Bone marrow (tissue), 2 donors: ENCODE data around the gene GEMIN4.

Experiments used
- DNase-seq, 2 donors: peaks; one replicate each; lab custom pipeline; 2025; lab: John Stamatoyannopoulos, UW

The GEMIN4 gene

DNA sequence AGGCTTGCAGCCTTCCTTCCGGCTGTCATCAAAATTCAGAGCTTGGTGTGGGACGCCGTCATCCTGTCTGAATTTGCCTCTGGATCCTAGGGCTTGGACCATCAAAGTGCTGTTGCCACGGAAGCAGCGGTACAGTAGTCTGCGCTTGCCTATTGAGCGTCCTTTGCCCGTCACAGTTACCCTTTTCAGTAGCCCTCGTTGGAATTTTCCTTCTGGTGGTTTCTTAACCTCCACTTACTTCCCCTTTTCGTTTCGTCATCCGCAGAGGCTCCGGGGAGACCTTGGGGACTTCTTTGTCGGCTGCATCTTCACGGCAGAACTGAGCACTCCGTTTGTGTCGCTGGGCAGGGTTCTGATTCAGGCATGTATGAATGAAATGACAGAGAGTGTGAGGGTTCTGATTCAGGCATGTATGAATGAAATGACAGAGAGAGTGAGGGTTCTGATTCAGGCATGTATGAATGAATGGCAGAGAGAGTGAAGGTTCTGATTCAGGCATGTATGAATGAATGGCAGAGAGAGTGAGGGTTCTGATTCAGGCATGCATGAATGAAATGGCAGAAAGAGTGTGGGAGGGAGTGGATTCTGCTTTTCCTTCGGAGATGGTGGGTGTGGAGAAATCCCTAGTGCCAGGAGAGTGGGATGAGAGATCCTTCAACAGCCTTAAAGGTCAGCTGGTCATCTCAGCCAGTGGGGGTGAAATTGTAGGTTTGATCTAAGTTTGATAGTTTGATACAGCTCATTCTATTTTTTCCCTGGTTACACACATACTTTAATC is 11.6 kb downstream of the GEMIN4 start:
- DNase-seq: peak; percentile 27 to 86

DNA sequence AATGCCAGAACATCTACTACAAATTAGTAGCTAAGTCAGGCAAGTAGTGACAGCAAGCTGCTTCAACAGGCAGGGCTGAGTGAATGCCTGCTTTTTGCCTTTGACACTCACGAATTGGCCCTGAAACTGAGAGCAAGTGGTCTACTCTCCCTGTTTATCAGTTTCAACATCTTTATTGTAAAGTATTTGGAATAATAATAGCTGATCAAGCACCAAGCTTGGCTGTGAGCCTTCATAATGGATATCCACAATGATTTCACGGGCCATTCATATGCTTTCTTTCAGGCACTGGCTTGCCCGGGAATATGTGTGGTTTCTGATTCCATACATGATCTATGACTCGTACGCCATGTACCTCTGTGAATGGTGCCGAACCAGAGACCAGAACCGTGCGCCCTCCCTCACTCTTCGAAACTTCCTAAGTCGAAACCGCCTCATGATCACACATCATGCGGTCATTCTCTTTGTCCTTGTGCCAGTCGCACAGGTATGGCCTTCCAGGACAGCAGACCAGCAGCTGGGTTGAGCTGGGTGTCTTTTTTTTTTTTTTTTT is 14.4 kb downstream of the GEMIN4 start:
- no peak for DNase-seq

DNA sequence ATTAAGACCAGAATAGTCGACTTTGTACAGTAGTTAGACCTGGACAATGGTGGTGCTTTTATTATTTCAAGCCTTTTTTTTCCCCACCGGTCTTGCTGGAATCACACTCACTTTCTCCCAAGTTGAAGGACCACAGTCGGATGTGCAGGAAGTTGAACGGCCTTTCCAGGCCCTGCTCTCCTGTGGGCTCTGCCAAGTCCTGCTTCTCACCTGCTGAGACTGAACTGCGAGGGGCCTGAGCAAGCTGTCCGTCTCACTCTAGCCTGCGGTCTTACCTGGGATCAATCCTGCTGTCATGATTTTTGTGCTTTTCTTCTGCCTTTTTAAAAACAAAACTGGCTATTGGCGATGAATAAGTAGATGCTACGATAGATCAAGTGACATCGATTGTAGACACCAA is 18.3 kb downstream of the GEMIN4 start:
- no peak for DNase-seq

DNA sequence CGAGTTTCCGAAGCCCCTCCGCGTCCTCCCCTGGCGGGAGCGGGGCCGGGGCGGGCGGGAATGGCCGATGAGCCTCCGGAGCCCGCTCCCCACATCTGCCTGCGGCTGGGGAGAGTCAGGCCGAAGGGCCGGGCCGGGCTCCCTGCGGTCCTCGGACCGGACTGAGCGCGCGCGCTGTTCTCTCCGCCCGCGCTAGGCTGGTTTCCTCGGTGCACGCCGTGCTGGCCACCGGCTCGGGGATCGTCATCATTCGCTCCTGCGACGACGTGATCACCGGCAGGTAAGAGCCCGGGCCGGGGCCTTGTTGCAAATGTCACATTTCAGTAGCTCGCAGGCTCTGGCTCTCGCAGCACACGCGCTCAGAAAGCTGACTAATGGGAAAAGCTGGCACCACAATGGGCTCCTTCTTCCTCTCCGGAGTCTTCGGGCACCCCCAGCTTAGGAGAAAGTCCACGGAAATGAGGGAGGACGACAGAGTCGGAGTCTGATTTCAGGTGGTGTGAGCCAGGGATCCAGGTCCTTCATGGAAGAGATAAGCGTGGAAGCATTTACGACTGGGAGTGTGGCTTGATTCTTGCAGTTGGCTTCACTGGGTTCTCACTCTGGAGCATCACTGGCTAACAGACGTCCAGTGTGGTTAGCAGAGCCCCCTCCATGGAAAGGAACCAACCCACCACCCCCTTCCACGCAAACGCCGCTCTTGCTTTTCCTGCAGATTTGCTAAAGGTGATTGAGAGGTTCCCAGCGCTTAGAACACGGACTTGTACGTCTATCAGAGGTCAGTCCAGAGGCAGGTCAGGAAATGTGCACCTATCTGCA is 19.0 kb downstream of the GEMIN4 start:
- DNase-seq: no peak

DNA sequence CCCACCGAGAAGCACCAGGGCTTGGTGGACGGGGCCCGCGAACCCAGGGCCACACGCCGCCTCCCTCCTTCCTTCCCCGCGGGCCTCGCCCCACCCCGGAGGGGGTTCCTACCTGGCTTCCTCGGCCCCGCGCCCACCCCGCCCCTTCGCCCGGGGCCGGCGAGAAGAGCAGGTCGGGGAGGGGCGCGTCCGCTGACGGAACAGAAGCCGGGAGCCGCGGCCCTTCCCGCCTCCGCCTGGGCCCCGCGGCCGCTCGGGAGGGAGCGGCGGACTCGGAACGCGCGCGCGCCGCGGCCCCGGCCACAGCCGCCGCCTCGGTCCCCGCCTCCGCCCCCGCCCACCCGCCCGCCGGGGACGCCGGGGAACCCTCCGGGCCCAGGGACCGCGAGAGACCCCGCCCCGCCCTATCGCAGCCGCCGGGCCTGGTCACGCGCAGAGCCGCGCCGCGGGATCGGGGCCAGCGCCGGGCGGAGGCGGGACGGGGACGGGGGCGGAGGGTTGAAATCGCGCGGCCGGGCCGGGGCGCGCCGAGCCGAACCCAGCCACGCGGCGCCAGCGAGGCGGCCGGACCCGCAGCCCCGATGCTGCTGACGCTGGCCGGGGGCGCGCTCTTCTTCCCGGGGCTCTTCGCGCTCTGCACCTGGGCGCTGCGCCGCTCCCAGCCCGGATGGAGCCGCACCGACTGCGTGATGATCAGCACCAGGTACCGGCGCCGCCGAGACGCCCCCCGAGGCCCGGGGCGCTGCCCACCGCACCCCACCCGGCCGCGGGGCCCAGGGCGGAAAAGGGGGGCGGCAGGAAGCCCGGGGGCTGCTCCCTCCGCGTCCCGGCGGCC is 19.8 kb downstream of the GEMIN4 start, which contains the start of gene TLCD3A:
Gene TLCD3A, plus strand, starts transcription at position 530 of the 835 bp plus-strand sequence. Its CDS starts 52 bp downstream, at position 582.
- no peak for DNase-seq

DNA sequence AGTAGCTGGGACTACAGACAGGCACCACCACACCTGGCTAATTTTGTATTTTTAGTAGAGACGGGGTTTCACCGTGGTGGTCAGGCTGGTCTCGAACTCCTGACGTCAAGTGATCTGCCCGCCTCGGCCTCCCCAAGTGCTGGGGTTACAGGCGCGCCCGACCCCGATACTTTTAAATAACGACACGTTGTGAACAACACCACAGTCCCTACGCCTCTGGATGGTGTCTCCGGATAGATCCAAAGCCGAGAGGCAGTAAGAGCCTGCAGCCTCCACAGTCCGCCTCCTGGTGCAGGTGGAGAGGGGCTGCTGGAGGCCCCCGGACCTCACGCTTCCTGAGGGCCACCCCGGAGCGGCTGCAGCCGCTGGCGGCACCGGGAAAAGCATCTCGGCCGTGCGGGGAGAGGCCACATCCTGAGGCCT is 20.4 kb downstream of the GEMIN4 start:
- no peak for DNase-seq

DNA sequence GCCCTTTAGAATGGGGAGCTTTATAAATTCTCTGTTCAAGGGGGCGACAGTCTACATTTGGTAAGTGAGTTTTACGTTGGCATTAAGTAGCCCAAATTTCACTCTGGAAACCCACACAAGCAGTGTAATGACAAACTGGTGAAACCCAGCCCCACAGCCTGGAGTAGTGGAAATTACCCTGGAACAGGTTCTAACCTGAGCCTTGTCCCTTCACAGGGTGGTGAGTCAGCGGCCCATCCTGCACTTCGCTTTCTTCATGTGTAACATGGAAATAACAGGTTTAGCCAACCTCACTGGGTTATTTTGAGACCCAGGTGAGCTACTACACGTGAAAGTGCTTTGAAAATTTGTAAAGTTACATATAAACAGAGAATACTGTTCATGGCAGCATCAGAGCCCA is 23.2 kb downstream of the GEMIN4 start:
- no peak for DNase-seq

DNA sequence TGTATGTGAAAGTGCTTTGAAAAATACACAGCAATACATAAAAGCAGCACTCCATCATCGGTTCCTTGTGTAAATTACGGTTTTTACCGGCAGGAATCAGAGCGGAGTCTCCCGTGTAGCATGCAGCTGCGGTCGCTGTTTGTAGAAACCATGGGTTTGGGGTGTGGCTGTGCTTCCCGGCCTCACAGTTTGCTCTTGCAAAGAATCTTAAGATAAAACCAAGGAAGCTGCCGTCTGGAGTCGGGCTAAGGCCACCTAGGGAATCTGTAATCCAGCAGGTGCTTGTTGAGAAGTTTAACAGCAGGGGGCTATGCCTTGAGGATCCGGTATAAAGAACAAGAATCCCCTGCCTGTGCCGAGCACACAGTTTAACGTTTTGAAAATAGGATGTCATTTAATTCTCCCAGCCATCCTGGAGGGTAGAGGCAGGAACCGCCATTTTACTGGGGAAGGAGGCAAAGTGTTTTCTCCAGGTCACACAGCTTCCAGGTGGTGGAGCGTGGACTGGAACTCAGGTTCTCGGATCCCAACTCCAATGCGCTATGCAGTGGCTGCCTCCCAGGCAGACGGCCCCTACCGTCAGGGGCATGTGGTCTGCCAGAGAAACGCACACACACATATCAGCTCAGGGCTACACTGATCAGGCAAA is 25.7 kb downstream of the GEMIN4 start:
- no peak for DNase-seq

DNA sequence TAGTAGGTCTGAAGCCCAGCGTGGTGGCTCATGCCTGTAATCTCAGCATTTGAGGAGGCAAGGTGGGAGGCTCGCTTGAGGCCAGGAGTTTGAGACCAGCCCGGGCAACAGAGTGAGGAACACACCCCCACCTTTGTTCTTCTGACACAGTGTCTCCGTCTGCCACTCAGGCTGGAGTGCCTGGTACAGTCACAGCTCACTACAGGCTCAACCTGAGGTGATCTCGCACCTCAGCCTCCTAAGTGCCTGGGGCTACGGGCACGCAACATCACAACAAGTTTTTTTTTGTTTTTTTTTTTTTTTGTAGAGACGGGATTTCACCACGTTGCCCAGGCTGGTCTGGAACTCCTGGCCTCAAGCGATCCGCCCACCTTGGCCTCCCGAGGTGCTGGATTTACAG is 26.3 kb downstream of the GEMIN4 start:
- DNase-seq: no peak

DNA sequence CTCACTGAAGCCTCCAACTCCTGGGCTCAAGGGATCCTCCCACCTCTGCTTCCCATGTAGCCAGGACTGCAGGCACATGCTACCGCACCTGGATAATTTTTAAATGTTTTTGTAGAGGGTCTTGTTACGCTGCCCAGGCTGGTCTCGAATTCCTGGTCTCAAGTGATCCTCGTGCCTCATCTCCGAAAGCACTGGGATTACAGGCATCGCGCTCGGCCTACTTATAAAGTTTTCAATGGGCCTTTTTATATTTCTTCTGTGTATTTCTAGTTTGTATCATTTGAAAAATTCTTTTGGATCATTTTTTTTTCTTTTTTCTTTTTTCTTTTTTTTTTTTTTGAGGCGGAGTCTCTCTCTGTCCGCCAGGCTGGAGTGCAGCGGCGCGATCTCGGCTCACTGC is 27.0 kb downstream of the GEMIN4 start:
- DNase-seq: no peak

DNA sequence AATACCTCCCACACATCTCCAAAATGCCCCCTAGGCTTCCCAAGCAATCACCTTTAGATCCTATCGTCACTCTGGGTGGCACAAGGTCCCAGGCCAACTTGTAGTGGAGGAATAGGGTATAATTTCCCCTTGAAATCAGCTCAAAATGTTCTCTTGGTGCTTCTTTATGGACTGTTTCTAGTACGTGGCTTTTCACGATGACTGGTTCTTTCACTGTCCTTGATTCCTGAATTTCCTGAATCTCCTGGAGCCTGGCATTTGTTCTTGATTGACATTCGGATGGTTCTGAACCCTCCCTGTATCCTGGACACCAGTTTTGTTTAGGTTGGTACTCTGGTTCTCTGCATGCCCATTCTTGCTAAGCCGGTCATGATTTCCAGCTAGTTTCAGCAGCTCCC is 30.5 kb downstream of the GEMIN4 start:
- DNase-seq: no peak

DNA sequence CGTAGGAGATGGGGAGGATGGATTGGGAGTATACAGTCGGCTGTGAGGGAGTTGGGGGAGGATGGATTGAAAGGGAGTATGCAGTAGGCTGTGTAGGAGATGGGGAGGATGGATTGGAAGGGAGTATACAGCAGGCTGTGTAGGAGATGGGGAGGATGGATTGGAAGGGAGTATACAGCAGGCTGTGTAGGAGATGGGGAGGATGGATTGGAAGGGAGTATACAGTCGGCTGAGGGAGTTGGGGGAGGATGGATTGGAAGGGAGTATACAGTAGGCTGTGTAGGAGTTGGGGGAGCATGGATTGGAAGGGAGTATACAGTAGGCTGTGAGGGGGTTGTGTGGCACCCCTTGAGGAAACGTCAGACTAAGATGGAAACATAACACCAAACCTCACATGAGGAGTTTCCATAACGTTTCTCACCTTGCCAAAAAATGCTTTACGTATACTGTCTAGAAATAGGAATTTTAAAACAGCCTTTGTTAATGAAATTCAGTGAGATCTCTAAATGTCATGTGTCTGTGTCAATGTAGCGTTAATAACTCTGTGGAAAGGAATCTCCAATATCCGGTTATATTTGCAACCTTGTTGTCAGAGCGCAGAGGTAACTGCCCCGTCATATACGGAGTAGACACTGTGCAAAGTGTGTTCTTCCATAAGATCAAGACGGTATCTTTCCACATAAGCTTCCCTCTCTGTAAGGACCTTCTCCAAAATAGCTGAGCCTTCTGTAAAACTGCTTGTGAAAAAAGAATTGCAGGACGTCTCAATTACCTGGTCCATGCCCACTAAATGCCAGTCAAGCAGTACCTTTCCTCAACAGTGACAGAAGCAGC is 31.1 kb downstream of the GEMIN4 start:
- DNase-seq: no peak

DNA sequence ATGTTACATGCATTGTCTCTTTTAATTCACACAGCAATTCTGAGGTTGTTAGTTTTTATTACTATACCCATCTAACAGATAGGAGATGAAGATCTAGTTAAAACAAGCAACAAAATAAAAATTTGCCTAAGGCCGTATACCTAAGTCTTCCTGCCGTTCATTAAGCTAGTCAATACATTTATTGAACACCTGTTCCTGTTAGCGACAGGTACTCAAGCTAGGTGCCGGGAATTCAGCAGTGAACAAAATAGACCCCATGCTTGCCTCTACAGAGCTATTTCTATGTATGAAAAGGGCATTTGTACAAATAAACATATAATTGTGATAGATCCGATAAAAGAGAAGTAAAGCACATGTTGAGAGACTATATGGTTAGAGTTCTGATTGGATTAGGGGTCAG is 34.0 kb downstream of the GEMIN4 start:
- DNase-seq: no peak

DNA sequence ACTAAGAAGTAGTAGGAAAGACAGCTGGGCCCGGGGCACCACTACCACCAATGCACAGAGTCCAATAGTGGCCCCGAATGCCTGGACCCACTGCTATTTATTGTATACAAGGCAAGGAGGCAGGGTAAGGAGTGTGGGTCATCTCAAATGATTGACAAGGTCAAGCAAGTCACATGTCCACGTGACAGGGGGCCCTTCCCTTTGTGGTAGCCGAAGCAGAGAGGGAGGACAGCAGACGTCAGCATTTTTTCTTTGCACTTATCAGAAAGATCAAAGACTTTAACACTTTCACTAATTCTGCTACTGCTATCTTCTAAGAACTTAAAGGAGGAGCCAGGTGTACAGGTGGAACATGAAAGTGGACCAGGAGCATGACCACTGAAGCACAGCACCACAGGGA is 43.9 kb downstream of the GEMIN4 start:
- no peak for DNase-seq

DNA sequence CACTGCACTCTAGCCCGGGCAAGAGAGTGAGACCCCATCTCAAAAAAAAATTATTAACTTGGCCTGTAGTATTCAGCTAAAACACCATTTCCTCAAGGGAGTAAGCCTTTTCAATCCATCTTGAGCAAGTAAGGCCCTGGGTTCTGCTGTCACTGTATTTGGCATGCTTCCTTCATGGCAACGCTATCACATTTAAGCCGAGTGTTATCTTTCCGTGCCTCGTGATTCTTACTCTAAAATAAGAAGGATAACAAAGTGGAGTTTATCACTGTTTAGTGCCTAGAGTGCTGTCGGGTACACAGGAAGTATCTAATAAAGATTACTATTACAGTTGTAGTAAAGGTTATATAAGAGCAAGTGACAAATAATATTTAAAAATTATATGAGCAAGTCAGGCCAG is 46.2 kb downstream of the GEMIN4 start:
- DNase-seq: no peak

DNA sequence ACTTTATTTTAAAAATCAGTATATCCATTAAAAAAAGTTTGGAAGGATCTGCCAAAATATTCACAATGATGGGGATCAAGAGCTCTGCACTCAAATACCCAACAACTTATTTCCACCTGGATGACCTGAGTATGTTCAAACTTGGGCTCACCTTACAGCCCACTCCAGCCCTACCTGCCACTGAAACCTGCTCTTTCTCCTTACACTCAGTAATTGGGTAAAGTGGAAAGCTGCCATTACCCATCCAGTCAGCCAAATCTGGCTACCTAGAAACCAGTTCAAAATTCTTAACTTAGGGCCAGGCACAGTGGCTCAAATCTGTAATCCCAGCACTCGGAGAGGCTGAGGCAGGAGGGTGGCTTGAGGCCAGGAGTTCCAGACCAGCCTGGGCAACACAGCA is 47.1 kb downstream of the GEMIN4 start:
- DNase-seq: no peak

DNA sequence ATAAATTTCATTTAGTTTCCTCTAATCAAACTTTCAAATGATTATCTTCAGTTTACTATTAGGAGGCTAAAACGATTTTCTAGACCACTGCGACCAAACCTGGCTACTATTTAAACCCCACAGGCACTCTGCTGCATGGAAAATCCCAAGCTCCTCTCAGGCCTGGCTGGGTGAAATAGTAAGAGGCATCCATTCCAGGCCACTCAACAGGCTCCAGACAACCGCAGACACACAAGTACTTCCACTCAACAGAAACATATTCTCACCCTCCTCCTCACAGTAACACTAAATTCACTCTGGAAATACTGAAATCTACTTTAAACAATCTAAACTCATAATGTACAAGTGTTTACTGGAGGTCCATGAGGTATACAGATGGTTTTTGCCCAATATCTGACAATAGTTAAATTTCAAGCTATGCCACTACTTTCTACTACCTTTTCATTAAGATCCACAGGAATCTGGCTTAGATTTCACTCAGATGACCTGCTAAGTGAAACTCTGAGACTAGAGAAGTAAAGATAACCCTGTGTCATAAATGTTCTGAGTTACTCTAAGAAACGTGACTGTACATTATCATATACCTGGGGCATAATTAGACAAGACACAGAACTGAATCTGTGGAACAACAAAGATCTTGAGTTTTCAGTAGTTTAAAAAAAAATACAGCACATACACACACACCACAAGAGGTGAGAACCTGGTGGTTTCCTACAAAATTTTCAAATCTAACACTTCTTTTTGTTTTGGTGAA is 47.8 kb downstream of the GEMIN4 start:
- no peak for DNase-seq

DNA sequence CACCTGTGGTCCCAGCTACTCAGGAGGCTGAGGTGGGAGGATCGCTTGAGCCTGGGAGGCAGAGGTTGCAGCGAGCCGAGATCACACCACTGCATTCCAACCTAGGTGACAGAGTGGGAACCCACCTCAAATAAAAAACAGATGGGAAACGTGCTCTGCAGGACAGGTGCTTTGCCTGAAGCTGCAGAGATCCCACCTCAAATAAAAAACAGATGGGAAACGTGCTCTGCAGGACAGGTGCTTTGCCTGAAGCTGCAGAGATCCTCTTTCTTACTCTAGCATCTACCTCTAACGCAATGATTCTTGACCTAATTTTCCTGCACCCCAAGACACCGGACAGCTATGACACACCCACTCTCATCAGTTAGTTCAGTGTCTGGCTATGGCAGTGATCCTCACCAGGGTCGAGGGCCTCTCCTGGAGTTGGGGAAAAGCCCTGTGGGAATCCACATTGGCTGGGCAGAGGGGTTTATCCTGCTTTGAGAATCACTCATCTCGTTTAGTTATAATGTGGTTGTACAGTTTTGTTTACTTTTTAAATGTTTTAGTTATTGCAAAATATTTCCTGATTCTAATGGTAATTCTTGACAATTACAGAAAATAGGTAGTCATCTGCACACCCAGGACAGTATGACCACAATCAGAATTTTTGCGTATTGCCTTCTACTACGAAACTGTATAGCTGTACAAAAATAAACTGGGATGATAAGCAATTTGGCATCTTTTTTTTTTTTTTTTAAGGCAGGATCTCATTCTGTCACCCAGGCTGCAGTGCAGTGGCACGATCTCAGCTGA is 48.8 kb downstream of the GEMIN4 start:
- no peak for DNase-seq

DNA sequence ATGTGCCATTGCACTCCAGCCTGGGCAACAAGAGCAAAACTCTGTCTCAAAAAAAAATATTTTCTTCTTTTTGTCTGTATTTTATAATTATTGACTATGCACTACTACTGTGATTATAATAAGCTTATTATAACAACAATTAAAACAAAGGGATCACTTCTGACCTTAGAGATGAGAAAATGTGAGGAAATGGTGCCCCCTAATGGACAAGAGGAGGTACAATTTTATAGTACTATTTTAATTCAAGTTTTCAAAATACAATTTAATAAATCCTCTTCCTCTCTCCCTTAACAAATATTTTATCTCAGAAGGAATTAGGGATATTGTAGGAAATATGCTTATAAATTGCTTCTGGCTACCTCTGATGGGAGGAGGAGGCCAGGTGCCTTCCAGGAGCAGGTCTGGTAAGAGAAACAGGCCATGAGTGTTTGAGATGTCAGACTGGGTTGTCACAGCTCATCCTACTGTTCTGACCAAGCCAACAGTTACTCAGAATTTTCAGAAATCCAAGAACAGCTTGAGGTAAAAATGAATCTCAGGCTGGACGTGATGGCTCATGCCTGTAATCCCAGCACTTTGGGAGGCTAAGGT is 51.5 kb downstream of the GEMIN4 start:
- peak in 1 of 2 donors; percentile 55 for DNase-seq
